ENCODE data around the gene CRADD. TPM values are rescaled to one million over a fixed set of nuclear protein-coding genes. Genes with fewer than 3 reads are reported as not detected.

Gene CRADD
- total and polyA plus RNA-seq, 2 of the 4 experiments (the other 2 are of a cell fraction) = 11.1 to 14.0 TPM

- no peak overlapping the region for H3K27ac ChIP-seq (ENCODE audit: insufficient read depth, low read length)
- no peak overlapping the region for H2AK5ac ChIP-seq (ENCODE audit: low read depth, low read length)
- no peaks in the 10 kb centered on the region for H3K79me1 ChIP-seq (ENCODE audit: low read depth in 1 of 2, low read length in 2 of 2)
- POLR2A ChIA-PET (ENCODE audit: unreplicated experiment) = no interaction called here
- BruUV-seq (replicated peaks) = no TSS peak
- no peak overlapping the region for H3K23ac ChIP-seq (ENCODE audit: low read depth, low read length)
- no peak overlapping the region for H3K4me3 ChIP-seq (ENCODE audit: insufficient read depth, low read depth, low read length)
- peaks cover 10% of the 10 kb centered on the region for H3K9me3 ChIP-seq (ENCODE audit: control insufficient read depth, insufficient read depth, low read length)
- ATAC-seq (ENCODE audit: low read depth) (no peak), DNase-seq (no peak)
- no peak overlapping the region for H2AK9ac ChIP-seq (replicated peaks; ENCODE audit: low read depth, low read length, poor library complexity)
- CTCF ChIA-PET = no interaction called here
- H4K8ac ChIP-seq (ENCODE audit: low read depth in 2 of 2, low read length in 2 of 2) = no peak overlapping the region
- dilution Hi-C loops (cut with HindIII; ENCODE audit: low sequenced_read_pairs, unreplicated experiment) = no loop called here
- no peak overlapping the region for H3K4me2 ChIP-seq (ENCODE audit: low read depth, low read length)
- H4K91ac ChIP-seq (ENCODE audit: insufficient read depth, low read depth, low read length) = no peak overlapping the region
- H3K18ac ChIP-seq (ENCODE audit: low read depth, low read length) = no peak overlapping the region
- no peak overlapping the region for H2BK20ac ChIP-seq (ENCODE audit: low read depth, low read length)
- 68% methylated on average over 4 of the region's 7 CpGs; no CpG with 5 or more reads in 1 of the 2 experiments for WGBS, 2 experiments (ENCODE audit: extremely low coverage in 2 of 2, insufficient read length in 1 of 2)
- no peak overlapping the region for H4K5ac ChIP-seq (ENCODE audit: low read depth, low read length)
- no peak overlapping the region for H3K9ac ChIP-seq (ENCODE audit: low read depth, low read length)
- no peak overlapping the region for H2AFZ ChIP-seq (replicated peaks; ENCODE audit: low read length, poor library complexity)
- H2BK15ac ChIP-seq (ENCODE audit: low read depth, low read length) = no peak overlapping the region
- H2BK5ac ChIP-seq (ENCODE audit: low read depth, low read length, poor library complexity, severe bottlenecking) = no peak overlapping the region
- TF ChIP-seq MXI1 (IDR thresholded peaks at IDR 0.05; ENCODE audit: borderline replicate concordance, low read depth, low read length) (no peak), ELK1 (IDR thresholded peaks at IDR 0.05; ENCODE audit: borderline replicate concordance, low read depth, low read length) (no peak), CHD1 (IDR thresholded peaks at IDR 0.05; ENCODE audit: low read depth, low read length) (no peak), RCOR1 (IDR thresholded peaks at IDR 0.05; ENCODE audit: insufficient replicate concordance, low read length) (no peak), FOS (IDR thresholded peaks at IDR 0.05; ENCODE audit: low read depth, low read length) (no peak), SMC3 (IDR thresholded peaks at IDR 0.05; ENCODE audit: low read depth, low read length) (no peak)
- in situ Hi-C loops (cut with MboI; ENCODE audit: low sequenced_read_pairs) = no loop called here
- no peaks in the 10 kb centered on the region for H3K27me3 ChIP-seq (ENCODE audit: control insufficient read depth, insufficient read depth, low read length)
- no peak overlapping the region for H3K4ac ChIP-seq (ENCODE audit: low read depth, low read length)
- no peaks in the 10 kb centered on the region for H4K20me1 ChIP-seq (ENCODE audit: insufficient read depth, low read length)
- no peak overlapping the region for H3K56ac ChIP-seq (ENCODE audit: extremely low read depth, insufficient read depth, low read length)
- no peaks in the 10 kb centered on the region for H3K36me3 ChIP-seq (ENCODE audit: control insufficient read depth, insufficient read depth, low read length)
- no peak overlapping the region for H2BK120ac ChIP-seq (ENCODE audit: low read depth, low read length)
- H3K4me1 ChIP-seq (ENCODE audit: control insufficient read depth, insufficient read depth, low read length) = no peaks in the 10 kb centered on the region
- intact Hi-C loops (cut with micrococcal nuclease) = no loop called here
- no peak overlapping the region for H3K14ac ChIP-seq (replicated peaks; ENCODE audit: low read depth, low read length)
- H3K9me1 ChIP-seq (ENCODE audit: insufficient read depth, low read length) = no peaks in the 10 kb centered on the region
These were observed 260.6 kb downstream of the CRADD start for GRCh38 chr12:93937812-93938211.

All from IMR-90 (cell line).